Thymus (tissue), 14 donors: ENCODE measurements around the gene SEPSECS. TPM values are rescaled to one million over a fixed set of nuclear protein-coding genes. Genes with fewer than 3 reads are reported as not detected.

Experiments used
- DNase-seq, 9 donors: peaks; one replicate each; pipeline ENCODE4 v3.0.0-alpha.2; 2013; ENCODE audit warnings: low spot score in 9 of 9, low read depth in 6 of 9, missing footprints in 1 of 9
- H3K27ac ChIP-seq, 2 donors: one replicate each; pipeline ENCODE4 v1.5.1; 2013; ENCODE audit warnings: control low read depth in 1 of 2, low read depth in 1 of 2, low read length in 1 of 2, mild to moderate bottlenecking in 1 of 2, moderate library complexity in 1 of 2
- H3K27me3 ChIP-seq, 2 donors: one replicate each; pipeline ENCODE4 v1.5.1; 2013; ENCODE audit warnings: low read length in 1 of 2; ENCODE audit not compliant: control insufficient read depth in 2 of 2, insufficient read depth in 1 of 2
- H3K36me3 ChIP-seq, 2 donors: one replicate each; pipeline ENCODE4 v1.5.1; 2013; ENCODE audit warnings: low read length in 1 of 2, mild to moderate bottlenecking in 1 of 2, moderate library complexity in 1 of 2; ENCODE audit not compliant: control insufficient read depth in 2 of 2, insufficient read depth in 2 of 2
- H3K4me1 ChIP-seq, 2 donors: one replicate each; pipeline ENCODE4 v1.5.1; 2013; ENCODE audit warnings: low read length in 2 of 2; ENCODE audit not compliant: control insufficient read depth in 2 of 2, insufficient read depth in 2 of 2
- H3K4me3 ChIP-seq, 2 donors: one replicate each; pipeline ENCODE4 v1.5.1; 2013; ENCODE audit warnings: low read length in 2 of 2, control low read depth in 1 of 2, mild to moderate bottlenecking in 1 of 2
- H3K9me3 ChIP-seq, 2 donors: one replicate each; pipeline ENCODE4 v1.5.1; 2013; ENCODE audit warnings: low read length in 1 of 2, mild to moderate bottlenecking in 1 of 2; ENCODE audit not compliant: control insufficient read depth in 2 of 2, insufficient read depth in 1 of 2
- WGBS: extraction: QIAGEN DNeasy Blood & Tissue Kit; methylation state at CpG from one replicate; pipeline ENCODE4 v1.1.7; 2013; 5-methylcytosine and 5-hydroxymethylcytosine counted together
- long read RNA-seq, 10 donors: transcript quantifications; one replicate each; lab custom pipeline, GENCODE V29; 2026
- polyA plus RNA-seq: library from polyadenylated mRNA; stranded (reverse); fragments of 200-250 nt; gene quantifications from one replicate; pipeline ENCODE4 v1.2.3, GENCODE V29; 2013
- total RNA-seq: library from RNA; stranded (reverse); fragments of 120-200 nt; gene quantifications from one replicate; pipeline ENCODE4 v1.2.4, GENCODE V29; 2013
- donor health status: healthy.

Gene SEPSECS
- total RNA-seq (14.5 TPM), polyA plus RNA-seq (15.8 TPM)
- long read RNA-seq, donor 1, full-length matches to known transcripts = 1 of 1 reads
- long read RNA-seq, donor 1, partial matches to known transcripts = 0 of 1 reads
- long read RNA-seq, donor 1, other reads (novel, unspliced or antisense) = 0 of 1 reads
- long read RNA-seq, donor 2 = 0 reads
- long read RNA-seq, donor 3, full-length matches to known transcripts = 3 of 3 reads
- long read RNA-seq, donor 3, partial matches to known transcripts = 0 of 3 reads
- long read RNA-seq, donor 3, other reads (novel, unspliced or antisense) = 0 of 3 reads
- long read RNA-seq, donor 4, full-length matches to known transcripts = 1 of 10 reads
- long read RNA-seq, donor 4, partial matches to known transcripts = 0 of 10 reads
- long read RNA-seq, donor 4, other reads (novel, unspliced or antisense) = 9 of 10 reads
- long read RNA-seq, donor 5, full-length matches to known transcripts = 1 of 1 reads
- long read RNA-seq, donor 5, partial matches to known transcripts = 0 of 1 reads
- long read RNA-seq, donor 5, other reads (novel, unspliced or antisense) = 0 of 1 reads
- long read RNA-seq, donor 6, partial matches to known transcripts = 0 of 8 reads
- long read RNA-seq, donor 6, other reads (novel, unspliced or antisense) = 8 of 8 reads
- long read RNA-seq, donor 7, full-length matches to known transcripts = 5 of 5 reads
- long read RNA-seq, donor 7, partial matches to known transcripts = 0 of 5 reads
- long read RNA-seq, donor 7, other reads (novel, unspliced or antisense) = 0 of 5 reads
- long read RNA-seq, donor 8 = 0 reads
- long read RNA-seq, donor 9, full-length matches to known transcripts = 1 of 1 reads
- long read RNA-seq, donor 9, partial matches to known transcripts = 0 of 1 reads
- long read RNA-seq, donor 9, other reads (novel, unspliced or antisense) = 0 of 1 reads
- long read RNA-seq, donor 10, partial matches to known transcripts = 0 of 10 reads
- long read RNA-seq, donor 10, other reads (novel, unspliced or antisense) = 10 of 10 reads

DNA sequence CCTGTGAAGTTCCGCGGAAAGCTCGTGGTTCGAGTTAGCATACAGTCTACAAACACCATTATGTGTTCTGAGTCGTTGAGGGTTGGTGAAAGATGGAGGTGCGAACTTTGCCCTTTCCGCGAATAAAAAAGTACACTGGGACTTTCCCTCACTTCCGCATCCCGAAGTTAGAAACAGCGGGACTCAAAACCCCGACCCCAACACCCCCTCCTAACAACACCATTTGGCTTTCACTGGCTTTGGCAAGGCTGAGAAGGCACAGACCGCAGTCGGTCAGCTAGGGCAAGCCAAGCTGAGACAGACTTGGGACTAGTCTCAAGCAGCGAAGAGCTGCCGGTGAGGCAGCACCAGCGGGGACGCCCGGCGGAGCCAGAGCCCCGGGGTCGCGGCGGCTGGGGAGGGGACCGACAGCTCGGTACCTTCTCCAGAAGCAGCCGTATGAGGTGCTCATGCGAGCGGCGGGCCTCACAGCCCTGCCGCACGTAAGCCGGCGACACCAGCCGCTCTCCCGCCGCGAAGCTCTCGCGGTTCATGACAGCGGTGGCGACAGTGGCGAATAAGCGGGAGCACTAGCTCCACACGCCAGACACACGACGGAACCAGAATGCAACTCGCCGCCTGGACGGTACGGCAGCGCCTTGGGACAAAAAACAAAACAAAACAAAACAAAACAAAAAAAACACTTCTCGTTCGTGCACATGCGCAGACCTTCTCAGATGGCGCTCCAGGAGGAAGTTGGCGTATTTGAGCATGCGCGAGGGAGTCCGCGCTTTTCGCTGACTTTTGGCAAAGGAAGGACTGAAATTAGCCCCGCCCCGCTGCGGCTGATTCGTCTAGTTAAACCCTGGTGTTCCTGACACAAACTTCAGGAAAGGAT lies at the start of gene SEPSECS:
TSS of gene SEPSECS (minus strand) at position 613 of the 877 bp plus-strand sequence. CDS start at position 533, 80 bp downstream.
- Histone ChIP-seq H3K27ac (peak within 1 kb of the TSS; percentile 97 to 99), H3K4me3 (peak within 1 kb of the TSS; percentile 59 to 80), H3K36me3 (peaks cover 7 to 13% of the 10 kb centered on the region in 2 donors), H3K9me3 (no peaks in the 10 kb centered on the region), H3K27me3 (no peaks in the 10 kb centered on the region), H3K4me1 (peaks cover 8 to 9% of the 10 kb centered on the region in 2 donors)
- DNase-seq = peak; percentile 93 to 99 (median 97)
- under 1% methylated on average over 66 of the region's 66 CpGs for WGBS

DNA sequence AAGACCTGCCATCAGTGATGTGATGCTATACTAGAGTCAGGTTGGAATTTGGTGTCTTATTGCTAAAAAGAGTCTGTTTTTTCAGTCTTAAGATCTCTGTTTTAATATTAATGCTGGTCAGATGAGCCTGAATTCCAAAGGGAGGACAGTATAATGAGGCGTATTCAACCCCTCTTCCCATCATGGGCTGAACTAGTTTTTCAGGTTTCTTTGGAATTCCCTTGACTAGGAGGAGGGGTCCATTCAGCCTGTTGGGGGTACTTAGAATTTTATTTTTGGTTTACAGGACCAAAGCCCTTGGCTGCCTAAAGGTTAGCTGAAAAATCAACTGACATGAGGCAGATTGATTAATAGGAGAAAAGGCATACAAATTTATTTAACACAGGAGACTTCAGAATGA lies 49.5 kb upstream of the SEPSECS start:
- Histone ChIP-seq H3K27ac (no peak overlapping the region), H3K9me3 (no peaks in the 10 kb centered on the region), H3K4me3 (no peak overlapping the region), H3K27me3 (no peaks in the 10 kb centered on the region), H3K4me1 (peaks cover 0 to 3% of the 10 kb centered on the region in 2 donors), H3K36me3 (no peaks in the 10 kb centered on the region)
- no peak for DNase-seq
- 95% methylated on average over 1 of the region's 1 CpG for WGBS

DNA sequence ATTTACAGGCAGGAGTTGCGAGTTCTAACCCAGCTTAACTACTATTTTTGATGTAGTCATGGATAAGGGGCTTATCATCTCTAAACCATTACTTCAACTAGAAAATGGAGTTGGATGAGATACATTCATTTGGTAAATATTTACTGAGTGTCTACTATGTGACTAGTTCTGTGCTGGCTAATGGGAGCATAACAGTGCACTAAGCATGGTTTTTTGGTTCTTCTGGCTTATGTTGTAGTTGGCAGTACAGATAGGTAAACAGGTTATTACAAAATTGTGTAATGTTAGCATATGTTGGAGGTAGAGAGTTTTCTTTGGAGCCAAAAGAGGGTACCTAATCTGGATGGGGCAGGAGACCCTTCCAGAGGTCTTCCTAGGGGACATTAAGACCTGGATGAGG lies 47.7 kb upstream of the SEPSECS start:
- 98% methylated on average over 1 of the region's 1 CpG for WGBS
- Histone ChIP-seq H3K27ac (no peak overlapping the region), H3K4me3 (no peak overlapping the region), H3K27me3 (no peaks in the 10 kb centered on the region), H3K9me3 (no peaks in the 10 kb centered on the region), H3K4me1 (peaks cover 0 to 3% of the 10 kb centered on the region in 2 donors), H3K36me3 (no peaks in the 10 kb centered on the region)
- DNase-seq = no peak

DNA sequence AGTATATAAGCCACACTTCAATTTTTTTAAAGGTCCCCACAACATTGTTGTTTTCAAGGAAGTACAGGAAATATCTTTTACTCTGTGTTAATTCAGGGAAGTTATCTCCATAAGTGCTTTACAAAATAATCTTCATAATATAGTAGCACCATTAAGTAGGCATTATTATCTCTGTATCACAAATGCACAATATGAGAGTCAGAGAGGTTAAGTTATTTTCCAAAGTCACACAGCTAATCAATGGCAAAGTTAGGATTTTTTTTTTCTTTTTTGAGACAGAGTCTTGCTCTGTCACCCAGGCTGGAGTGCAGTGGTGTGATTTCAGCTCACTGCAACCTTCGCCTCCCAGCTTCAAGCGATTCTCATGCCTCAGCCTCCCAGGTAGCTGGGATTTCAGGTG lies 38.5 kb upstream of the SEPSECS start:
- whole genome bisulfite sequencing = 98% methylated on average over 2 of the region's 2 CpGs
- Histone ChIP-seq H3K27ac (no peak overlapping the region), H3K4me1 (peaks cover 0 to 7% of the 10 kb centered on the region in 2 donors), H3K4me3 (no peak overlapping the region), H3K27me3 (no peaks in the 10 kb centered on the region), H3K9me3 (no peaks in the 10 kb centered on the region), H3K36me3 (peaks cover 3 to 4% of the 10 kb centered on the region in 2 donors)
- DNase-seq = no peak

DNA sequence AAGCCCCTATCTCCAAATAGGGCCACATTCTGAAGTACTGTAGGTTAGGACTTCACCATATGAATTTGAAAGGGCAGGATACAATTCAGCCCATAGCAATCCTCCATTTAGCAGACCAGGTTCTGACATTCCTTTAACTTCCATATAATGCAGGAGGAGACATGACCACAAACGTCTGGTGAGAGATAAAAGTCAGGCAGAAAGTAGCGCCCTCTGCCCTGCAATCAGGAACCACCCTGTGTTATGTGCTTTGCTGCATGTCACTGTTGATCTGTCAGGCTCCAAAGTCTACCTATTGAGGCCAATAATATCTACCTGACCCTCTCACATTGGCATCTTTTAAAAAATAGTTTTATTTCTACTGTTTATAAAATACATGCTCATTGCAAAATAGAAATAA lies 30.2 kb upstream of the SEPSECS start:
- Histone ChIP-seq H3K27ac (no peak overlapping the region), H3K36me3 (no peaks in the 10 kb centered on the region), H3K9me3 (no peaks in the 10 kb centered on the region), H3K4me1 (peaks cover 0 to 7% of the 10 kb centered on the region in 2 donors), H3K4me3 (no peak overlapping the region), H3K27me3 (no peaks in the 10 kb centered on the region)
- WGBS = 90% methylated on average over 2 of the region's 2 CpGs
- DNase-seq = no peak

DNA sequence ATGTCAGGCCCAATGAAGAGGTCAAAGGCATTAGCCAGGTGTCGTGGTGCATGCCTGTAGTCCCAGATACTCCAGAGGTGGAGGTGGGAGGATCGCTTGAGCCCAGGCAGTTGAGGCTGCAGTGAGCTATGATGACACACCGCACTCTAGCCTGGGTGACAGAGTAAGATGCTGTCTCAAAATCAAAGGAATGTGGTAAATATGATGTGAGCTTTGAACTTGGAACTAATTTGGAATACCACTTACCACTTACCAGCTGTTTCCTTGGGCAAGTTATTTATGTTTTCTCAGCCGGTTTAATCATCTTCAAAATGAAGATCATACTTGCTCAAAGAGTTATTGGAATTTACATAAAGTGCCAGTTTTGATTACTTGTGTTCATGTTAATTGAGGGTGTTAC lies 23.8 kb upstream of the SEPSECS start:
- Histone ChIP-seq H3K9me3 (no peaks in the 10 kb centered on the region), H3K4me1 (peaks cover 3 to 5% of the 10 kb centered on the region in 2 donors), H3K36me3 (no peaks in the 10 kb centered on the region), H3K27me3 (no peaks in the 10 kb centered on the region), H3K27ac (no peak overlapping the region), H3K4me3 (no peak overlapping the region)
- DNase-seq = no peak
- 76% methylated on average over 4 of the region's 4 CpGs for WGBS

DNA sequence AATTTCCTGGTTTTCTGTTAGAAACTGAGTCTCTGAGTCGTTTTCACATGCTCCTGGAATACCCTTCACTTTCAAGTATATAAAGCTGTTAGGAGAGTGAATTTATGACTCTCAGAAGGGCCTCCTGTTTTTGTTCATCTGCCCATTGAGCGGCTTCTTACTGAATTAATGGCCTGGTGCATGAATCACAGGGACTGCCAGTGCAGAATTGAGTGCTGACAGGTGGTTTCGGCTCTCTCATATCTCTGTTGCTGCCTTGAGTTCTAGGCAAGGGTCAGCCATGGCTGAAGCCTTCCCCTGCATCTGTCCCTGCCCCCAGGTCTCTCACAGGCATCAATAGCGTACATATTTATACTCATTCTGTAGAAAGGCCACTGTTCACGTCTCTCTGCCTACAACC lies 22.7 kb upstream of the SEPSECS start:
- WGBS = 97% methylated on average over 5 of the region's 5 CpGs

DNA sequence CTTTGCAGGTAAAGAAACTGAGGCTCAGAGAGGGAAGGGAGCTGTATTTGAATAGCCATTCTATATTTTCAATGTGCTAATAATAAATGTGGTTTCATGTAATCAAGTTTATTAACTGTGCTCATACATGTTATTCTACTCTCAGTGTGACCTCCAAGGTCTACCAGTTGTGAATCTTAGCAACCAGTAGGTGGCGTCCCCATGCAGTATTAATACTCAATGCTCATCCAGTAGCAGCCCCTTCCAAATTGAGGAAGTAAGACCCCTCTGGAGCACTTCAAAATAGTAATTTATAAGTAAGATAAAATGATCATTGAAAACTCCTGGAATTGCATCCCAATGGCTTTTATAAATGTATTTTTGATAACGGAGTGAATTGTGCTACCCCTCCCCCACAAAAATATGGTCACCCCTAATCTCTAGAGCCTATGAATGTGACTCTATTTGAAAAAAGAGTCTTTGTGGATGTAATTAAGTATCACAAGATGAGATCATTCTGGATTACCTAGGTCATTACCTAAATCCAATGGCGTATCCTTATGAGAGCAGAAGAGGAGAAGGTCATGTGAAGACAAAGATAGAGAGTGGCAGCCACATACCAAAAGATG lies 20.4 kb upstream of the SEPSECS start:
- Histone ChIP-seq H3K27me3 (no peaks in the 10 kb centered on the region), H3K4me1 (peaks cover 8 to 17% of the 10 kb centered on the region in 2 donors), H3K4me3 (no peak overlapping the region), H3K36me3 (no peaks in the 10 kb centered on the region), H3K9me3 (no peaks in the 10 kb centered on the region), H3K27ac (no peak overlapping the region)
- peak in 8 of 9 donors; percentile 21 to 67 (median 36) for DNase-seq
- WGBS = 61% methylated on average over 3 of the region's 3 CpGs

More for the DNA sequence above, 22.7 kb upstream of the SEPSECS start:
- Histone ChIP-seq H3K9me3 (no peaks in the 10 kb centered on the region), H3K27ac (no peak overlapping the region), H3K36me3 (no peaks in the 10 kb centered on the region), H3K4me3 (no peak overlapping the region), H3K4me1 (peaks cover 8 to 15% of the 10 kb centered on the region in 2 donors), H3K27me3 (no peaks in the 10 kb centered on the region)
- no peak for DNase-seq
